Stimulated activated CD4-positive, alpha-beta T cell treated with anti-CD3 and anti-CD28 coated beads, Interleukin-12 subunit alpha, Interleukin-12 subunit beta, amount 100 ng/mL, for 48 hours (primary cell): ENCODE data around the gene BASP1.
"Not testable (repeated sequence)": the region's sequence is repeated elsewhere in the genome, so short reads cannot be mapped to it uniquely, and the experiment has no call there.

ENCODE experiments used
- DNase-seq, 3 donors: peaks; one replicate each; pipeline ENCODE4 v3.0.0-alpha.2; 2020; ENCODE audit warnings: low read depth in 2 of 3, low spot score in 1 of 3

BASP1 gene

GRCh38 chr5:17222664-17223063 lies 5.2 kb downstream of the BASP1 start:
- no peak for DNase-seq

GRCh38 chr5:17223367-17224185 lies 6.1 kb downstream of the BASP1 start:
- DNase-seq: no peak

- no peak for DNase-seq
These were observed 7.6 kb downstream of the BASP1 start for GRCh38 chr5:17224858-17225511.

- no peak for DNase-seq
These were observed 8.1 kb downstream of the BASP1 start for GRCh38 chr5:17225520-17225919.

- no peak for DNase-seq
These were observed 10.4 kb downstream of the BASP1 start for GRCh38 chr5:17227868-17228267.

GRCh38 chr5:17228821-17229291 lies 11.4 kb downstream of the BASP1 start:
- DNase-seq: no peak

- DNase-seq: no peak
These were observed 11.9 kb downstream of the BASP1 start for GRCh38 chr5:17229313-17229712.

GRCh38 chr5:17230191-17230590 lies 12.8 kb downstream of the BASP1 start:
- no peak for DNase-seq

- no peak for DNase-seq
These were observed 13.5 kb downstream of the BASP1 start for GRCh38 chr5:17230808-17231525.

GRCh38 chr5:17232405-17232804 lies 15.0 kb downstream of the BASP1 start:
- DNase-seq: no peak

GRCh38 chr5:17233488-17233887 lies 16.1 kb downstream of the BASP1 start:
- no peak for DNase-seq

GRCh38 chr5:17234374-17234773 lies 16.9 kb downstream of the BASP1 start:
- DNase-seq: no peak

- no peak for DNase-seq
These were observed 18.4 kb downstream of the BASP1 start for GRCh38 chr5:17235731-17236330.

- DNase-seq: no peak
These were observed 21.1 kb downstream of the BASP1 start for GRCh38 chr5:17238521-17239041.

- DNase-seq: no peak
These were observed 22.5 kb downstream of the BASP1 start for GRCh38 chr5:17239953-17240352.

GRCh38 chr5:17240487-17240886 lies 23.1 kb downstream of the BASP1 start:
- DNase-seq: no peak

GRCh38 chr5:17241635-17242034 lies 24.2 kb downstream of the BASP1 start:
- DNase-seq: no peak

- no peak for DNase-seq
These were observed 26.0 kb downstream of the BASP1 start for GRCh38 chr5:17243287-17244063.

- no peak for DNase-seq
These were observed 31.7 kb downstream of the BASP1 start for GRCh38 chr5:17249029-17249634.

- DNase-seq: not testable (repeated sequence)
These were observed 32.4 kb downstream of the BASP1 start for GRCh38 chr5:17249841-17250240.
